Astrocyte of the cerebellum (primary cell): ENCODE measurements around the gene IFT122.

Experiments
- DNase-seq: peaks from one replicate; pipeline ENCODE4 v3.0.0-alpha.2; 2011; ENCODE audit warnings: low read depth
- H3K4me3 ChIP-seq: 2 replicates; pipeline ENCODE4 v1.5.1; 2011; ENCODE audit warnings: mild to moderate bottlenecking, low read depth, low read length, moderate library complexity
- CTCF ChIP-seq: IDR thresholded peaks from 2 replicates; pipeline ENCODE4 v1.5.1; 2012; ENCODE audit warnings: low read length, low read depth, moderate library complexity, mild to moderate bottlenecking; ENCODE audit errors: missing control alignments
- in situ Hi-C: cut with HindIII; loops from 2 replicates; pipeline ENCODE4 v1.10.0; 2017; ENCODE audit warnings: low sequenced_read_pairs

Gene IFT122

GRCh38 chr3:129417326-129417725 is 22.7 kb upstream of the IFT122 start:
- no peak for TF ChIP-seq CTCF
- H3K4me3 ChIP-seq = no peak overlapping the region
- no peak for DNase-seq
- in situ Hi-C loops = no loop called here

- no peak for DNase-seq
- TF ChIP-seq CTCF = no peak
- in situ Hi-C loops = no loop called here
- no peak overlapping the region for H3K4me3 ChIP-seq
Measured at GRCh38 chr3:129418041-129418973, 21.7 kb upstream of the IFT122 start.

- no peak for TF ChIP-seq CTCF
- no peak overlapping the region for H3K4me3 ChIP-seq
- DNase-seq = no peak
- in situ Hi-C loops = no loop called here
Measured at GRCh38 chr3:129419476-129419875, 20.5 kb upstream of the IFT122 start.

- no peak for TF ChIP-seq CTCF
- in situ Hi-C loops = no loop called here
Measured at GRCh38 chr3:129421236-129421883, 18.7 kb upstream of the IFT122 start.

GRCh38 chr3:129421988-129422745 is 17.9 kb upstream of the IFT122 start:
- DNase-seq = no peak
- no peak overlapping the region for H3K4me3 ChIP-seq
- TF ChIP-seq CTCF = peak; percentile 23
- in situ Hi-C loops = no loop called here

More at GRCh38 chr3:129421236-129421883, 18.7 kb upstream of the IFT122 start:
- H3K4me3 ChIP-seq = no peak overlapping the region
- DNase-seq = no peak

- in situ Hi-C loops = no loop called here
- no peak for DNase-seq
- no peak overlapping the region for H3K4me3 ChIP-seq
- no peak for TF ChIP-seq CTCF
Measured at GRCh38 chr3:129422897-129423296, 17.1 kb upstream of the IFT122 start.
